ENCODE measurements around the gene SPRED3.

The SPRED3 gene

DNA sequence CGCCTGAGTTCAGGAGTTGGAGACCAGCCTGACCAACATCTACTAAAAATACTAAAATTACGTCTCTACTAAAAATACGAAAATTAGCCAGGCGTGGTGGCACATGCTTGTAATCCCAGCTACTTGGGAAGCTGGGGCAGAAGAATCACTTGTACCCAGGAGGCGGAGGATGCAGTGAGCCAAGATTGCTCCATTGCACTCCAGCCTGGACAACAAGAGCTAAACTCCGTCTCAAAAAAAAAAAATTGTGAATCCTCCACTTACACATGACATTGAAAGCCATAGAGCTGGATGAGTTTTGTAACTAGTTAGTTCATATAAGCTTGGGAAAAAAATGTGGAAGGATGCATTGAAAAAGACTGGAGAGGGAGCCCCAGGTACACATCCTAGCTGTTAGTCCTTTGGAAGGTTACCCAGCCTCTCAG is 14.6 kb upstream of the SPRED3 start:
- no peak for FAIRE-seq

DNA sequence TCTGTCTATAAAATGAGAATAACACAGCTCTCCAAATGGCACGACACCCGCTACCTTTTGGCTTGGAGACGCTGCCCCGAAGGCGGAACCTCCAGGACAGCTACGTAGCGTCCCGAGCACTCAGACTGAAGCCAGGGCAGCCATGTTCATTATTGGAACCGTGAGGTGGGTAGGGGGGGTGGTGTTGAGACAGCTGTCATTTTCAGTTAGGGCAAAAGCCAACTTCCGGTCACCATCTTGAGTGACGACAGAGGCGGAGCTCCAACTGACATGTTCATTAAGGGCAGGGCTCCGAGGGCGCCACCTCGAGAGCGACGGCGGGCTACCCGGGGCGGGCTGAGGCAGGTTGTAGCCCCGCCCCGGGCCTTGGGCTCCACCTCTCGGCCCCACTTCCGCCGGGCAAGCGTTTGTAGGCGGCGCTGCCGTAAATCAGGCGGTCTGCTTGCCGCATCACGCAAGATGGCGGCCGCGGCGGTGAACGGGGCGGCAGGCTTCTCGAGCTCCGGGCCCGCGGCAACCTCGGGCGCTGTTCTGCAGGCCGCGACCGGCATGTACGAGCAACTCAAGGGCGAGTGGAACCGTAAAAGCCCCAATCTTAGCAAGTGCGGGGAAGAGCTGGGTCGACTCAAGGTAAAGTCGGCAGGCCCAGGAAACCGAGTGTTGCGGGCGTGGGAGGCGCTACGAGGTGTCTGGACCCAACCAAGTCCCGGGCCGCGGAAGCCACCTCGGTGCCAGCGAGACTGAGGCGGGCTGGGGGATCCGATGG is 14.0 kb upstream of the SPRED3 start, which contains the start of gene PSMD8:
PSMD8 (plus strand) TSS at position 240 of the 766 bp plus-strand sequence; CDS start at position 271, 31 bp downstream.
- FAIRE-seq = peak; percentile 99

DNA sequence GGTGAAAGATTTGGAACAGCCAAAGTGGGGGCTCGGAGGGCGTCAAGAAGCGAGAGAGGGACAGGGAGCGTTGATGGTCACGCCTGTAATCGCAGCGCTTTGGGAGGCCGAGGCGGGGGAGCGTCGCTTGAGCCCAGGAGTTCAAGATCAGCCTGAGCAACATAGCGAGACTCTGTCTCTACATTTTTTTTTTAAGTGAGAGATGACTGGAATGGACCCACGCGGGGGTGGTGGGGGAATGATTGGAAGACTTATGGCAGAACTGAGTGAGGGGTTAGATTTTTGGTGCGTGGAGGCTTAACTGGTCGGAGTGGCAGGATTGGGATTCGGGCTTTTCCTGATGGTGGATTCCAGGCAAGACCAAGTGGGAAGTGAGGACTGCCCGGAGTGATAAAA is 13.4 kb upstream of the SPRED3 start:
- no peak for FAIRE-seq

DNA sequence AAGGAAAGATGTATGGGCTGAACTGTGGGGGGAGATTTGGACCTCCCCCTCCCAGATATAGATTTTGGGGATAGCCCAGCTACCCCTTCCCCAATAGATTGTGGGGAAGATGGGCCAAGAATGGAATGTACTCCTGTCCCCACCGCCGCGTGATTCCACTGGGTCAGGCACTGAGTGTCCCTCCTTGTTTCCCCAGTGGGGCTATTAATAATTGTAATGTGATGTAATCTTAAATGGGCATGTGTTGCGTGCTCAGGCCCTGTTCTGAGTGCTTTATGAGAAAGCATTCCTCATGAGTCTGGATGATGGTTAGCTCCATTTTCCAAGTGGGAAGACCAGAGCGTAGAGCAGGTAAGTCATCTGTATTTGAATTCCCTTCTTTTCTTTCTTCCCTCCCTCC is 12.7 kb upstream of the SPRED3 start:
- no peak for FAIRE-seq

DNA sequence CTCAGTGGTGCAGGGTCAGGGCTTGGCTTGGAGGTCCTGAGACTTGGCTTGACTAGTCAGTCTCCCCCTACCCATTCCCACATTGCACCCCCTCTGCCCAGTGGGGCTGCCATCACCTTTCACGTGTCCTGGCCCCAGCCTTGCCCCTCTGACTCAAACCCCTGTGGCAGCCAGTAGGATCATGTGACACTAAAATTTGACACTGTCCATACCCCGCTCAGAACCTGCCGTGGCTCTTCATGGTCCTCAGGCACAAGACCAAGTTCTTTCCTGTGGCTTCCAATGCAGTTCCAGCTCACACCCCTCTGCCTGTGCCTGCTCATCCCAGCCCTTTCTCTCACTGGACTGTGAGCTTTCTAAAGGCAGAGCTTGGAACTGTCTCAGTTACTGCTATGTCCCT is 11.9 kb upstream of the SPRED3 start:
- FAIRE-seq = no peak

DNA sequence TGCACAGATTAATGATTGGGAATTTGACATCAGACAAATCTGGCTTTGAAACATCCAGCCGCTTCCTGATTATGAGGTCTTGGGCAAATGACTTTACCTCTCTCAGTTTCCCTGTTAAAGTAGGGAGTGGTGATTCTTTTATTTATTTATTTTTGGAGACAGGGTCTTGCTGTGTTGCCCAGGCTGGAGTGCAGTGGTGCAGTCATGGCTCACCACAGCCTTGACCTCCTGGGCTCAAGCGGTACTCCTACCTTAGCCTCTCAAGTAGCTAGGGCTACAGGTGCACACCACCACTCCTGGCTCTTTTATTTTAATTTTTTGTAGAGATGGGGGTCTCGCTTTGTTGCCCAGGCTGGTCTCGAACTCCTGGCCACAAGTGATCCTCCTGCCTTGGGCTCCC is 11.4 kb upstream of the SPRED3 start:
- FAIRE-seq = no peak

DNA sequence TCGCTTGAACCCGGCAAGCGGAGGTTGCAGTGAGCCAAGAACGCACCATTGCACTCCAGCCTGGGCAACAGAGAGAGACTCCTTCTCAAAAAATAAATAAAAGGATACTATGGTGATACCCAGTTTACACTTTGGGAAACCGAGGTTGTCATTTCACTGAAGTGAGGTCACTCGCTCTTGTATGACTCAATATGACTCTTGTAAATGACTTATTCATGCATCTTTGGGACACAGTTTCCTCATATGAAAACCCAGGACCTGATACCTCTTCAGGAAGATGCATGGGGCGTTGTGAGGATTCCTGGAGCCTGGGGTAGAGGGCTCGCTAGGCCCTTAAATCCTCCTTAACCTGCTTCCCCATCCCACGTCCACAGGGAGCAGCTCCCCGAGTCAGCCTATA is 9.6 kb upstream of the SPRED3 start:
- FAIRE-seq = no peak

DNA sequence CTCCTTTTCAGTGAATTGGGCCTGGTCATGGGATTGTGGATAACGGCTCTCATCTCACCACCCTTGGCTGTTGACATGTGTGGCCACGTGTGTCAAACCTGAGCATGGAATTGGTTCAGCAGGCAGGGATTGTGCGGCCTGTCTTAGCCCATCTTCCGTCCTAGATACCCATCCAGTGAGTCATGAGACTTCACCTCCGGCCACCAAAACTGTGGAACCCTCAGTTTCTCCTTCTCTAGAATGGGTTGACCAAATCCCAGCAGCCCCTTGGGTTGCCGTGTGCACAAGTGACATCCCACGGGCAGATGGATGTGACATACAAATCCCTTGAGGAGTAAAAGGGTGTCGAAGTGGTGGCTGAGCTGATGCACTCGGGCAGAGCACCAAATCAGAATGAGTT is 7.4 kb upstream of the SPRED3 start:
- no peak for FAIRE-seq

DNA sequence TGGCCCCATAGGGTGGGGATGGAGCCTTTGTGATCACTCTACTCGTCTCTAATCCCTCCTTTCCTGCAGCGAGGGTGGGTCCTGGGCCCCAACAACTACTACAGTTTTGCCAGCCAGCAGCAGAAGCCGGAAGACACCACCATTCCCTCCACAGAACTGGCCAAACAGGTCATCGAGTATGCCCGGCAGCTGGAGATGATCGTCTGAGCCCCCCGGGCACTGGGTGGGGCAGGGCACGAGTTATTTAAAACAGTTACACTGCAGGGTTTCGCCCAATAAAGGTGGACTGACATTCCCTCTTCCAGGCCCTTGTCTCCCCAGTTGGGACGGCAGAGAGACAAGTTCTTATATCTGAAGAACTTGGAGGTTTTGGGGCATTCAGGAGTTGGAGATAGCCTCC is 5.3 kb upstream of the SPRED3 start:
- FAIRE-seq = no peak

DNA sequence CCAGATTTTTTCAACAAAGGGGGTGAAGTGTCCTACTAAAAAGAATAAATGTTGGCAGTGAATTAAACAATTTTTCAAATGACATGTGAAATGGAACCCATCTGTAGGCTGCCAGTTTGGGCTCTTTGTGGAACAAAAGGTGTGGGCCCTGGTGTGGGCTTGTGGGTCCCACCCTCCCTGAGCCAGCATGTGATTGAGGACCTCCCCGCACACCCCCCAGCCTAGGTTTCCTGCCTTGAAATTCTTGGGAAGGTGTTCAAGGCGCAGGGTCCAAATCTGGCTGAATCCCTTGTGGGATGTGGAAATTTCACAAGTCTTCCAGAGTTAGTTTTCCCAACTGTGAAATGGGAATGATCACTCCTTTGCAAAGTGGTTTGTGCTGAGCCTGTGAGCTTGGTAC is 4.8 kb upstream of the SPRED3 start:
- no peak for FAIRE-seq

DNA sequence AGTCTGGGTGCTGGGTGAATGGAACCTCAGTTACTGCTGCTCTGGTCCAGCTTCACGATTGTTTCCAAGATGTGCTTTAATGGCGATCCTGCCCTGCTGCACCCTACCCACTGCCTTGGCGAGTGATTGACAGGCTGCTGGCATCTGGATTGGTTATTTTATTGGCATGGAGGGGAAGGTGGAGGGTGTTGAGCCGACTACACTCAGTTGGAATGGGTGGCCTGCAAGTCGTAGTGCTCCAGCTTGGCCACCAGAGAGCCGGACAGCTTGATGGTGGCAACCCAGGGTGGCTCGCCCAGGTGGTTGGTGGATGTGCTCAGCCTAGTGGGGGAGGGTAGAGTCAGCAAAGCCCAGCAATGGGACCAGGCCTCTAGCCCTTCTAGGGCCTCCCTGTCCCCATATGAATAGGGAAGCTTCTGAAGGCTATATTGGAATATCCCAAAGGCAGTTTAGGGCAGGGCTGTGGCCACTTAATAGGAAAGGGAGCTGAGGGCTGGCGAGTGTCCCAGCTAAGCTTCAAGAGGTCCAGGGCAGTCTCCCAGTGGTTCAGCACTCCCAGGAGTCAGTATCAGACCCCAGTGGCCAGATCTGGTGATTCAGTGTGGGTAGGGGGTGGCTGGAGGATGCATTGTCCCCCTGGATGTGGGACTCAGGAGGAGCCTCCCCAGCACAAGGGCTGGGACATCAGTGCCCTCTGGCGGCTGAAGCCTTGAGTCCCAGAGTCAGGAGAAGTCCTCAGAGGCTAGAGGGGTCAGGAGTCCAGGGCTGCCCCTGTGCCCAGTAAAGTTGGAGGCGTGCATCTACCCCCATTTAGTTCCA is 4.1 kb upstream of the SPRED3 start:
- FAIRE-seq = no peak

DNA sequence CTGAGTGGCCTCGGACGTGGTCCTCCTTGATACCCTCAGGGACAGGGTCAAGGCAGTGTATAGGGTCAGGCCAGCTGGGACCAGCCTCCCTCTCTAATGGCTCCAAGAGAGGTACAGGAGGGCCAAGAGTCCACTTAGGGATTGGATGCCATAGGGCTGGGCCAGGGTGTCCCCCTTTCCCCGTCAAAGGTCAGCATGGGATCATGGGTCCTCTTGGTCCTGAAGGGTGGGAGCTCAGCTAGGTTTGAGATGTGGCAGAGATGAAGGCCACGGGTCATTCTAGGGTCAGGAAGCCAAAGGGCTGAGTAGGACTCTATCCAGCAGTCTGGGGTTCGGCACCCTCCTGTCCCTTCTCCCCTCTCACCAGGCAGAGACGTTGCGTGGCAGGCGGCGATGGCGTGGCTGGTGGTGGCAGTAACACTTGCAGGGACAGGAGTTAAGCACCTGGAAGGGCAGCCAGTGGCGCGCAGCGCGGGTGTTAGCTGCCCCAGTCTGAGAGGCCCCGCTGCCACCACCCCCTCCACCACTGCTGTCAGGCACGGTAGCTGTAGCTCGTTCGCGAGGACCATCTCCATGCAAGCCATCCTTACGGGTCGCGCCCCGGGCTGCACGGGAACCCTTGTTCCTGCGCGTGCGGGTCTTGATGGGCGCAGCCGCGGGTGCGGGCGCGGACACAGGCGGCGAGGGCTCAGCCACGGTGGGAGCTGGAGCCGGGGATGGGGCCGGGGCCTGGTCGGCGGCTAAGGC is 3.3 kb upstream of the SPRED3 start:
- no peak for FAIRE-seq

DNA sequence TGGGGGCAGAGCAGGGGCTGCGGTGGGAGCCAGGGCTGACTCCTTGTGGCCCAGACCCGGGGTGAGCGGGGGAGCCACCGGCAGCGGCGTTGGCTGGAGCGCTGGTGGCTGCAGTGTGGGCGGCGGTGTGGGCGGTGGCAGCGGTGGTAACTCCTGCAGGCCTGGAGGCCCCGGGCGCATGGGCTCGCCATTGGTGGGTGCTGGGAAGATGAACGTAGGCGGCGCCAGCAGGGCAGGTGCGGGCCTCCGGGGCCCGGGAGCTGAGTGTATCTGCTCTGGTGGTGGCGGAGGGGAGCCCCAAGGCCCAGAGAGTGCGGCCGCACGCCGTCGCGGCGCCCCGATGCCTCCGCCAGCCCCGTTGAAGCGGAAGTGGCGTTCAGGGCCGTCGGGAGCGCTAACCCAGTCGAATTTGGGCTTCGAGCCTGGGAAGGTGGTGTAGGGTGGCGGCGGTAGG is 2.7 kb upstream of the SPRED3 start:
- no peak for FAIRE-seq

DNA sequence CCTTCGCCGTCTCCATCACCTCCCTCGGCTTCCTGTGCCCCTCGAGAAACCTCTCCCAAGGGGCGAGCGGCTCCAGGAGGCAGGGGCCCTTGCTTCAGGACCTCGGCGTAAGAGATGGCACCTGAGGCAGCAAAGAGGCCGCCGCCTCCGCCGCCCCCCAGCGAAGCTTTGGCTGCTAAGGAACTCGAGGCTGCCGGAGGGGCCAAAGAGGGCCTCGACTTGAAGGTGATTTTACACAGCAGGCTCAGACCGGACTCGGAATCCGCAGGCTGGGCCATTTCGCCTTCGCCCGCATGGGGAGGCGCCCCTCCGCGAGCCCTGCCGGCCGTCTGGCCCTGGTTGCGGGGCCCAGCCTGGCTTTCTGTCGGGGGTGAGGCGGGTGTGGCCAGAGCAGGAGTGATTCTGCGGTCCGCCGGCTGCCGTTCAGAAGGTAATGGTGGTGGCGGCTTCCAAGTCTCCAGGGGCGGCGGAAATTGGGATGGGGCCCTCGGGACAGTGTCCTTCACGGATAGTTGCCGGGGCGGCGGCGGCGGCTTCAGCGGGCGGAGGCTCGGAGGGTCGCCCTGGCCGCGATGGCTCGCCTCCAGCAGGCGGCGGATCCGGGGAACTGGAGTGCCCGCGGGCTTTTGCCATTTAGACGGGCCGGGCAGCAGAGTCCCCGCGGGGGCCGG is 2.1 kb upstream of the SPRED3 start:
- FAIRE-seq = no peak

DNA sequence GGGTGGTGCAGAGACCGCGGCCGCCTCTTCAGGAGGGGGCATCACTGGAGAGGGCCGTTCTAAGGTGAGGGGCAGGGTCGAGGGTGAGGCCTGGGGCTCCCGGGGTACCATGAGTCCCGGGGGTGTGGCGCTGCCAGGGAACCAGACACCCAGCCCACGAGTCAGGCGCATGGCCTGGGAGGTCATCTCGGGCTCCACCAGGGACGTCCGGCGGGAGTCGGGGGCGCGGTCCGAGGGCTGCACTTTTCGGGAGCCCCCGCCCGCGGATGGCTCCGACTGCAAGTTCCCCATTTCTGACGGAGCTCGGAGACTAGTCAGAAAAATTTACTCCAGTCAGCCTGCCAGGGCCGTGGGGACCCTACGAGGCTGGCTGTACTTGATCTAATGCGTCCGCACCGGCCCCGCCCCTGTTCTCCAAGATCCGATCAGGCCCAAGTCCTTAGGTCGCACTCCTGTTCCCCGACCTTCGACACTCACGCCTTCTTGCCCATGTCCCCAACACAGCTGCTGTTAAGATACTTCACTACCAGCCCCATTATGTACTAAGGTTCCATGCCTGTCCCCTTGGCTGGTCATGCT is 1.4 kb upstream of the SPRED3 start:
- no peak for FAIRE-seq

DNA sequence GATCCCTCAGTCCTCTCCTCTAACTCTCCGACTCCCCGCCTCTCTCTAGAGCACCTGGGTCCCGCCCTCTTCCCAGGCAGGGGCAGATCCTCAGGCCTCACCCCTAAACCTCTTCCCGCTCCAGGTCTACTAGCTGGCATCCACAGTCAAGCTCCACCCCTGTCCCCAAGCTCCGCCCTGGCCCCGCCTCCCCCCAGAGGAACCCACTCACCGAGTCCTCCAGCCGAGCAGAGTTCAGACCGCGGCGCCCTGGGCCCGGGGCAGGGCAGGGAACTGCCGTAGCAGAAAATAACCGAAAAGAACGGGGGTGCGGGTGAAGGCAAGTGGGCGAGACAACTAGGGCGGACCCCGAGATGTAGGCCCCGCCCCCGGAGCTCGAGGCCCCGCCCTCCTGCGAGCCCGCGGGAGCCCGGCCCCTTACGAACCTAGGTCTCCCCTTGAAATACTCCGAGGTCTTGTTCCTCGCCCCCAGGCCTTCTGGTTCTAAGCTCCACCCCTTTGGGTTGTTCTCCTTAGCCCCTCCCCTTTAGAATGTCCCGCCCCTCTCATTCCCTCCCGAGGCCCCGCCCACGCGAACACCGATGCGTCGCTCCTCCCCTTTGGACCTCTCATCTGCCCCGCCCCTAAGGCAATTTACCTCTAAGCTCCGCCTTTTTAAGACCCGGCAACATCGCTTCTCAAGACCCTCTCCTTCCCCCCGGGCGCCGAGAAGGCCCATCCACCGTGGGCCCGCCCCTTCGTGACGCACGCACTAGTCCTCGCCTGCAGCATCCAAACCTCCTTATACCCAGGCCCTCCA is 748 bp upstream of the SPRED3 start, which contains the start of gene GGN:
GGN (minus strand) TSS at position 485 of the 799 bp plus-strand sequence. CDS start 773 bp downstream, outside the sequence.
- peak; percentile 98 for FAIRE-seq

DNA sequence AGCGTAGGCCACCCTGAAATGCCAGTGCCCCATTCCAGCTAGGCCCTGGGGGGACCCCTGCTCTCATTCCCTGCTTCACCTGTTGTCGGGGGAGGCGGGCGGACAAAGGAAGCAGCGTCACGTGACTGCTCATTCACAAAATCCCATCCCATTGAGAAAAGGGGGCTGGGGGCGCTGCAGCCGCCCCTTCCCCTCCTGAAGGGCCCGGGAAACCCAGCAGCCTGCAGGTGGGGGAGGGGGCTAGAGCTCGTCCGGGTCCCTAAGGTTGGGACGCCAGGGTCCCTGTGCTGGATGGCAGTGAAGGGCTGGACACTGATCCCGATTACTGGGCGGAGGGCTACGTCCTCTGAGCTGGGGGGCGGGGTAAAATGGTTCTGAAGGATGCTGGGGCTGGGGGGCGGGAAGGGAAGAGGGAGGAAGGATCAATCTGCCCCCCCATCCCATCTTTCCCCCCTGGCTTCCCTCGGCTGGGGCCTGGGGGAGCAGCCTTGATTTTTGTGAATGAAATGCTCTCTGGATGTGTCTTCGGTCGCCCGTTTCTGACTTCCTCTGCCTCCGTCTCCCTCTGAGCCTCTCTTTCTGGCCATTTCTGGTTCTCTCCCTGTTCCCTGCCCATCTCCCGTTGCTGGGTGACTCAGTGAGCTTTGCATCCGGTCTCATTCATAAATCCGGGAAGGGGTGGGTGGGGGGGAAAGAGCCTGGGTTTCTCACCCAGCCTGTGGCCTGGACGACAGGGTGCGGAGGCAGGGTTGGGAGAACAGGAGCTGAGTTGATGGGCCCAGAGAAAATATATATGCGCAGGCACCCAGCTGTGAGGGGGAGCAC is 816 bp downstream of the SPRED3 start:
- FAIRE-seq = no peak

DNA sequence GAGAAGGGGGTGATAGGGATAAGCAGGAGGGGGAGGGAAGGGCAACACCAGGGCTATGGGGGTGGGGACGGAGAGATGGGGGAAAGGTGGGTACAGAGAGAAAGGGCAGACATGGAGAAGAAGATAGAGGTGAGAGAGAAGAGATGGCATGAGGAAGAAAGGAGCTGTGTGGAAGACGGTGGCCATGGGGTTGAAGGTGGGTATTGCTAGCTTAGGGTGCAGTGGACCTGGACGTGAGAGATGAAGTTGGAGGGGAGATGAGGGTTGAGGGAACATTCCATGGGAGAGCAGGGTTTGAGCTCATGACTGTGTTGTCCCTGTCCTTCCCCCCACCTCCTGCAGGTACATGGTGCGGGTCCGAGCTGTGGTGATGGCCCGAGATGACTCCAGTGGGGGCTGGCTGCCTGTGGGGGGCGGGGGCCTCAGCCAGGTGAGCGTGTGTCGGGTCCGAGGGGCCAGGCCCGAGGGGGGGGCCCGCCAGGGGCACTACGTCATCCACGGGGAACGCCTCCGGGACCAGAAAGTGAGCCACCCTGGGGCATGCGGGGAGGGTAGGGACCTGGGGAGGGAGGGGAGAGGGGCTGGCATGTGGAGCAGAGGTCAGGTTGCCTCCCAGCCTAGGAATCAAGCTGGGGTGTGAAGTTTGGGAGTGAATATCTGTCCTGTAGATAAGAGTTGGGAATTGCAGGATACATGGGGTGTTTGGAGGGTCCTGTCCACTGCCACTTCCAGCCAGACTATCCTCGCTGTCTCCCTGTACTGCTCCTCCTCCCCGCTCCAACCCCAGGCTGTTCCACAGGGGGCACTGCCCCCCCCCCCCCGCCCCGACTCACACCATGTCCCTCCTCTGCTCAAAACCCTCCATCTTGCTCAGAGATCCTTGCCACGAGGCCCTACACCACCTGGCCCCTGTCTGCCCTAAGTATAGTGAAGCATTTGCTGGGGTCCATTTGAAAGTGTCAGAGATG is 1.7 kb downstream of the SPRED3 start:
- no peak for FAIRE-seq

DNA sequence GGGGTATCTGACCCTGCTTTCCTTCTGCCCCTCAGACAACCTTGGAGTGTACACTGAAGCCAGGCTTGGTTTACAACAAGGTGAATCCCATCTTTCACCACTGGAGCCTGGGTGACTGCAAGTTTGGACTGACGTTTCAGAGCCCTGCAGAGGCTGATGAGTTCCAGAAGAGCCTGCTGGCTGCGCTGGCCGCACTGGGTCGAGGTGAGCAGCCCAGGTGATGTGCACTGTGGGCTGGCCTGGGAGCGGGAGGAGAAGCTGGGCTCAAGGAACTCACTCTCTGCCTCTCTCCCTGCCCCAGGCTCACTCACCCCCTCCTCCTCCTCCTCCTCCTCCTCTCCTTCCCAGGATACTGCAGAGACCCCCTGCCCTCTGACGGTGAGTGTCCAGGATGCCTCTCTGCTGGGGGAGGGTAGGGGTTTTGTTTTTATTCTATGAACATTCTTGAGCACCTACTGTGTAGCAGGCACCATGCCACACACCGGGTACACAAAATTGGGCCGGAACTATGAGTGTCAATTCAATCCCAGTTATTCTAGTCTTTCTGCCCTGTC is 3.5 kb downstream of the SPRED3 start:
- no peak for FAIRE-seq

All from G401.6 (cell line).